LNCaP clone FGC (cell line): ENCODE data around the gene FRMPD1.

Experiments used
- DNase-seq: peaks from one replicate; pipeline ENCODE4 v3.0.0-alpha.2; 2011; ENCODE audit warnings: low read depth
- H3K4me3 ChIP-seq: 2 replicates; pipeline ENCODE4 v1.5.1; 2011; ENCODE audit warnings: mild to moderate bottlenecking, low read depth, low read length, control low read depth
- CTCF ChIP-seq: IDR thresholded peaks from 2 replicates; pipeline ENCODE4 v1.5.1; 2012; ENCODE audit warnings: mild to moderate bottlenecking; ENCODE audit not compliant: control insufficient read depth, insufficient read depth; ENCODE audit errors: extremely low read depth

The FRMPD1 gene

GRCh38 chr9:37679649-37680402 lies 29.1 kb downstream of the FRMPD1 start:
- no peak overlapping the region for H3K4me3 ChIP-seq
- no peak for TF ChIP-seq CTCF

GRCh38 chr9:37682951-37683350 lies 32.2 kb downstream of the FRMPD1 start:
- no peak for DNase-seq
- H3K4me3 ChIP-seq: no peak overlapping the region
- TF ChIP-seq CTCF: no peak

More at GRCh38 chr9:37679649-37680402, 29.1 kb downstream of the FRMPD1 start:
- no peak for DNase-seq

GRCh38 chr9:37683531-37684371 lies 33.0 kb downstream of the FRMPD1 start:
- no peak for TF ChIP-seq CTCF

GRCh38 chr9:37692622-37693221 lies 42.0 kb downstream of the FRMPD1 start:
- no peak for DNase-seq
- no peak for TF ChIP-seq CTCF
- H3K4me3 ChIP-seq: no peak overlapping the region

More at GRCh38 chr9:37683531-37684371, 33.0 kb downstream of the FRMPD1 start:
- no peak overlapping the region for H3K4me3 ChIP-seq
- no peak for DNase-seq

- no peak for DNase-seq
- no peak overlapping the region for H3K4me3 ChIP-seq
- TF ChIP-seq CTCF: no peak
Measured at GRCh38 chr9:37693260-37693659, 42.5 kb downstream of the FRMPD1 start.

GRCh38 chr9:37694355-37694754 lies 43.6 kb downstream of the FRMPD1 start:
- DNase-seq: no peak
- no peak for TF ChIP-seq CTCF
- no peak overlapping the region for H3K4me3 ChIP-seq
